GM12872 (cell line): Measurements from ENCODE around the gene CAMKK2.

Experiments used
- TF ChIP-seq, protein P1 (sequence below): IDR thresholded peaks from 3 replicates; pipeline ENCODE4 v1.5.1; 2011; ENCODE audit warnings: low read depth, mild to moderate bottlenecking, low read length, moderate library complexity; ENCODE audit not compliant: insufficient read depth

Gene CAMKK2

DNA sequence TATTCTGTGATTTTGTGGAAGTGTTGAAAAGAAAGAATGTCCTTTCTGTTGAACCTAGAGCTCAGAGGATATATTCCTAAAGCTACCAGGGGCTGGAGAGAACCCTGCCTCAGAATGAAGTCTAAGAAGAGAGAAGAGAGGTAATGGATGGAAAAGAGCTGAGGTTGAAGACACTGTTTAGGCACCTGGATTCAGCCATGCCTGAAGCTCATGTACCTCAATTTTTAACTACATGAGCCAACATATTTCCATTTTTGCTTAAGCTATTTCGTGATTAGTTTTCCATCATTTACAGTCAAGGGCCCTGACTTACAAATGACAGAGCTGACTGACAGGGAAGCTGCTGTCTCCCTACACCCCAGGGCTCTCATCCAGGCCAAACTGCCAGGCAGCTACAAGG is 10.7 kb downstream of the CAMKK2 start:
- TF ChIP-seq, protein P1, sequence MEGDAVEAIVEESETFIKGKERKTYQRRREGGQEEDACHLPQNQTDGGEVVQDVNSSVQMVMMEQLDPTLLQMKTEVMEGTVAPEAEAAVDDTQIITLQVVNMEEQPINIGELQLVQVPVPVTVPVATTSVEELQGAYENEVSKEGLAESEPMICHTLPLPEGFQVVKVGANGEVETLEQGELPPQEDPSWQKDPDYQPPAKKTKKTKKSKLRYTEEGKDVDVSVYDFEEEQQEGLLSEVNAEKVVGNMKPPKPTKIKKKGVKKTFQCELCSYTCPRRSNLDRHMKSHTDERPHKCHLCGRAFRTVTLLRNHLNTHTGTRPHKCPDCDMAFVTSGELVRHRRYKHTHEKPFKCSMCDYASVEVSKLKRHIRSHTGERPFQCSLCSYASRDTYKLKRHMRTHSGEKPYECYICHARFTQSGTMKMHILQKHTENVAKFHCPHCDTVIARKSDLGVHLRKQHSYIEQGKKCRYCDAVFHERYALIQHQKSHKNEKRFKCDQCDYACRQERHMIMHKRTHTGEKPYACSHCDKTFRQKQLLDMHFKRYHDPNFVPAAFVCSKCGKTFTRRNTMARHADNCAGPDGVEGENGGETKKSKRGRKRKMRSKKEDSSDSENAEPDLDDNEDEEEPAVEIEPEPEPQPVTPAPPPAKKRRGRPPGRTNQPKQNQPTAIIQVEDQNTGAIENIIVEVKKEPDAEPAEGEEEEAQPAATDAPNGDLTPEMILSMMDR, result no peak

DNA sequence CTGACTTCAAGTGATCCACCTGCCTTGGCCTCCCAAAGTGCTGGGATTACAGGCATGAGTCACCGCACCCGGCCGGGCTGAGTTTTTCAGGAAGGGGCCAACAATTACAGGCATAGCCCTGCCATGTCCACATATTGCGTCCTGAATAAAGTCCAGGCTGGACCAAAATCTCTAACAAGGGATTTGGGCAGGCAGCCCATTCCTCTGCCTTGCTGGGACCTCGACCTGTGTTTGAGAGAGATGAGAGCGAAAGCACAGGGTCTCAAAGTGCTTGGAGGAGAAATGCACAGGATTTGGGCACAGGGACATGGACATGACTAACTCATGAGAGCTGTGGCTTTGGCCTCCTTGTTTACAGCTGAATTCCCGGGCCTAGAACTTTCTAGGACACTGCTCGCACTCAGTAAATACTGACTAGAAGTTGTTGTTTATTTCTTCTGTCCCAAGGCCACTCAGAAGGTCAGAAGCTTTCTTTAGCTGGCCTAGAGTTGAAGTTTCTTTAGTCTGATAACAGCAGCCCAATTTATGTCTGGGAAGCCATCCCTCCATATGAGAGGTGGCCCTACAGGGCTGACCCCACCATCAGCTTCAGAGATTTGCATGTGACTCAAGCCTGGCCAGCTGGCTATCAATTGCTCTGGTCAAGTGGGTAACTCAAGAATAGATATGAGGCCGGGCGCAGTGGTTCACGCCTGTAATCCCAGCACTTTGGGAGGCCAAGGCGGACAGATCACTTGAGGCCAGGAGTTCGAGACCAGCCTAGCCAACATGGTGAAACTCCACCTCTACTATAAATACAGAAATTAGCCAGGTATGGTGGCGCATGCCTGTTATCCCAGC is 11.7 kb downstream of the CAMKK2 start:
- TF ChIP-seq, protein P1, result no peak

DNA sequence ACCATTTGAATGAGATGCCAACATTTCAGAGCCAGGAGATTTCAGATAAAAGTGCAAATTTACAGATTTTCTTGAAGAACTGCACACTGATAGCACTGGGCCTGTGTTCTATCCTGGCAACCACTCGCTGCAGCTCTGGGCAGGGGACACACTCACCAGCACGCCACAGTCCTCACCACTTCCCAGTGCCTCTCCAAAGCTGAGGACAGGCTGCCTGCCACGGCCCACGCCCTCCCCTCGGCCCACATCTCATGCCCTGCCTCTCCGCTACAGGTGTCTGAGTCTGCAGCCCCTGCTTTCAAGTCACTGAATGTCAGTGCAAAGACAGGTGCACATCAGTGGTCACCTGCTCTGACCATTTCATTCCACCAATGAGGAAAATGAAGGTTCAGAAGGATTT is 12.7 kb downstream of the CAMKK2 start:
- TF ChIP-seq, protein P1, result no peak

DNA sequence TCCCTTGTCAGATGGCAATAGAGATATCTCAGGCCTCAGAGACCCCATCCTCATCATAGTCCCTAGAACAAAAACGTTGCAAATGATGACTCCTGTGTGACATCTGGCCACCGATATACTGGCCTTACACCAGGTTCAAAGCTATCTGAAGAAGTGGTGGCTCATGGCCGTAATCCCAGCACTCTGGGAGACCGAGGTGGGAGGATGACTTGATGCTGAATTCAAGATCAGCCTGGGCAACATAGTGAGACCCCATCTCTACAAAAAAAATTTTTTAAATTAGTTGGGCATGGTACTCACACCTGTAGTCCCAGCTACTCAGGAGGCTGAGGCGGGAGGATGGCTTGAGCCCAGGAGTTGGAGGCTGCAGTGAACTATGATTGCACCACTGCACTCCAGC is 13.1 kb downstream of the CAMKK2 start:
- TF ChIP-seq, protein P1, result no peak

DNA sequence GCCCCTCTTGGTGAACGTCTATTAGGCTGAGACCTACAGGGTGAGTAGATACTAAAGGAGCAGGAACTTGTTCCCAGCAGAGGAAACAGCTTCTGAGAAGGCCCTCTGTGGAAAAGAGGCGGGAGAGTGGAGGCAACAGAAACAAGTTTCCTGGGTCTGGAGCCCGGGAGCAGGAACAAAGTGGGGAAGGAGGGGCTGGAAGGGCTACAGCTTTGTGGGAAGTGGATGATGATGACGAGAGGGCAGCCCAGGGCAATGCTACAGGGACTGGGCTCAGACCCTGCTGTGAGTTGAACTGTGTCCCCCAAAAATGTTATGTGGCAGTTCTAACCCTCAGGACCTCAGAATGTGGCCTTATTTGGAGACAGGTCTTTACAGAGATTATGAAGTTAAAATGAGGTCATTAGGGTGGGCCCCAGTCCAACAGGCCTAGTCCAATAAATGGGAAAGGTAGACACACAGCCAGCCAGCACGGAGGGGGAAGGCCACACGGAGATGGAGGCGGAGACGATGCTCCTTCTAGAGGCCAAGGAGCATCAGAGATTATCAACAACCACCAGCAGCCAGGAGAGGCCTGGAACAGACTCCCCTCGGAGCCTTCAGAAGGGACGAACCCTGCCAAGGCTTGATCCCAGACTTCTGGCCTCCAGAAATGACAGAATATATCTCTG is 14.3 kb downstream of the CAMKK2 start:
- TF ChIP-seq, protein P1, result no peak

DNA sequence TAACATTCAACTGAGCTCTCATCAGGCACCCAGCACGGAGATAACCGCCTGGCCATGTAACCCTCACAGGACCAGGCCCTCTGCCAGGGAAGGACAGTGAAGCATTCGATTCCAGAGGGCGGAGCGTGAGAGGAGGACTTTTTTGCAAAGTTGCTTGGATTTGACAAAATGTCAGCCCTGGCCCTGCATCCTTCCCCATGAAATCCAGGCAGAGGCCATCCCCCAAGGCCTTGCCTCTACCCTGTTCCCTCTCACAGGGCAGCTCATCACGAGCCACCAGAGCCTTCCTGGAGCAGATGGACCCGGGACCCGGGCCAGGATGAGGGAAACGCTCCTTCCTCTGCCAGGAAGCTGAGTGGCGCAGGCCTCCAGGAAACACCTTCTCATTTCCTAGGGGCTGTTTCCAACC is 17.0 kb downstream of the CAMKK2 start:
- TF ChIP-seq, protein P1, result no peak

DNA sequence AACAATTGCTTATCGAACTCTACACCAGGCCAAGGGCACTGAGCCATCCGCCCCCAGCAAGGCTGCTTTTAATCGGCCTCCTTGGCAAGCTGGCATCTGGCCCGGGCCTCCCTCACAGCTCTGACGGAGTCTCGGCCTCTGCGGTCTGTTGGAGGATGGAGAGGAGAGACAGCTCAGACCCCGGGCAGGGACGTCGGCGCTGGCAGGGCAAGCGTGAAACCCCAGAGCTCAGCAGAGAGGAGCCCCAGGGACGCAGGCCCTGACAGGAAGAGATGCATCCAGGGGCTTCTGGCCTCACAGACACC is 17.5 kb downstream of the CAMKK2 start:
- TF ChIP-seq, protein P1, result no peak
